K562 (cell line): ENCODE data around the gene TJAP1. TPM values are rescaled to one million over a fixed set of nuclear protein-coding genes. Genes with fewer than 3 reads are reported as not detected.

ENCODE experiments used
- ARHGAP35 ChIP-seq: fragments of 450-650 bp; IDR thresholded peaks from 2 replicates; pipeline ENCODE4 v1.6.1; 2018; ENCODE audit not compliant: partially characterized antibody
- CSDE1 ChIP-seq, 2 experiments: fragments of 450-650 bp; IDR thresholded peaks; 2 replicates each; pipeline ENCODE4 v1.6.1; 2016; ENCODE audit warnings: mild to moderate bottlenecking in 1 of 2
- ESRRA ChIP-seq: fragments of 450-650 bp; IDR thresholded peaks from 2 replicates; pipeline ENCODE4 v1.6.1; 2014; ENCODE audit warnings: low read depth, mild to moderate bottlenecking, moderate library complexity, borderline replicate concordance
- HNRNPUL1 ChIP-seq: fragments of 200-400 bp; formaldehyde crosslinking; IDR thresholded peaks from 2 replicates; pipeline ENCODE4 v1.6.1; 2017; ENCODE audit warnings: low read length
- NCOA6 ChIP-seq: fragments of 450-650 bp; IDR thresholded peaks from 2 replicates; pipeline ENCODE4 v1.6.1; 2017; ENCODE audit warnings: mild to moderate bottlenecking
- NR3C1 ChIP-seq: sonication (generic); formaldehyde crosslinking; IDR thresholded peaks from 2 replicates; pipeline ENCODE4 v1.8.1; 2022; ENCODE audit warnings: missing genetic modification reagents
- POU5F1 ChIP-seq: fragments of 150-350 bp; IDR thresholded peaks from 2 replicates; pipeline ENCODE4 v1.6.1; 2014; ENCODE audit warnings: borderline replicate concordance, low read length, low read depth, mild to moderate bottlenecking; ENCODE audit not compliant: partially characterized antibody
- SMAD1 ChIP-seq: fragments of 150-350 bp; IDR thresholded peaks from 2 replicates; pipeline ENCODE4 v1.6.1; 2014; ENCODE audit warnings: low read length, low read depth; ENCODE audit not compliant: partially characterized antibody
- TCFL5 ChIP-seq: fragments of 250-450 bp; sonication (Bioruptor Pico); conservative IDR thresholded peaks from 2 replicates; pipeline ENCODE4 v1.6.1; 2021; ENCODE audit warnings: mild to moderate bottlenecking, moderate library complexity, matching md5 sums
- ZBTB2 ChIP-seq: fragments of 450-650 bp; IDR thresholded peaks from 2 replicates; pipeline ENCODE4 v1.6.1; 2016; ENCODE audit warnings: antibody characterized with exemption
- ZBTB7A ChIP-seq: IDR thresholded peaks from 2 replicates; pipeline ENCODE4 v1.6.1; 2011; ENCODE audit warnings: low read depth, mild to moderate bottlenecking, low read length, moderate library complexity, borderline replicate concordance; ENCODE audit not compliant: control insufficient read depth
- ZNF282 ChIP-seq: sonication (generic); formaldehyde crosslinking; IDR thresholded peaks from 2 replicates; pipeline ENCODE4 v1.8.1; 2023; ENCODE audit warnings: missing genetic modification reagents
- ZNF324 ChIP-seq: fragments of 250-450 bp; sonication (Bioruptor Pico); IDR thresholded peaks from 2 replicates; pipeline ENCODE4 v1.4.0; 2020; ENCODE audit warnings: mild to moderate bottlenecking
- polyA plus RNA-seq, 8 experiments: library from polyadenylated mRNA; depleted of rRNA in 4 of 8; stranded (reverse) in 5 of 8; unstranded in 3 of 8; fragments of >200 nt; fragmentation: Nextera tagmentation in 2 of 8; fragmentation: Illumina TruSeq in 1 of 8; extraction: Ambion mirVana in 2 of 8; extraction: Trizol in 1 of 8; gene quantifications; 2 replicates each; pipeline versions ENCODE4 v1.2.1 to v1.2.3, GENCODE V29; 2011 to 2014; ENCODE audit warnings: inconsistent platforms in 1 of 8, missing spikeins in 1 of 8
- total RNA-seq, 7 experiments: library from RNA; depleted of rRNA in 6 of 7; stranded (reverse); fragments of >200 nt in 6 of 7; fragmentation: Illumina TruSeq in 2 of 7; extraction: Trizol in 2 of 7; gene quantifications; 2 replicates each; pipeline versions ENCODE4 v1.2.1 to v1.2.3, GENCODE V29; 2011 to 2021; ENCODE audit warnings: low replicate concordance in 1 of 7
- TF ChIP-seq, protein P1 (sequence below), 2 experiments: fragments of 450-650 bp; IDR thresholded peaks; 2 replicates each; pipeline ENCODE4 v1.6.1; 2018; ENCODE audit warnings: mild to moderate bottlenecking in 2 of 2, low read depth in 1 of 2; ENCODE audit not compliant: partially characterized antibody in 2 of 2
- TF ChIP-seq, protein P2 (sequence below): fragments of 450-650 bp; conservative IDR thresholded peaks from 2 replicates; pipeline ENCODE4 v1.6.1; 2016; ENCODE audit warnings: missing genetic modification characterization, low read depth, mild to moderate bottlenecking, control low read depth, missing compliant biosample characterization
- TF ChIP-seq, protein P3 (sequence below): sonication (generic); formaldehyde crosslinking; IDR thresholded peaks from 2 replicates; pipeline ENCODE4 v1.4.0; 2020; ENCODE audit warnings: mild to moderate bottlenecking, missing genetic modification reagents
- TF ChIP-seq, protein P4 (sequence below), 2 experiments: fragments of 250-450 bp in 1 of 2; fragments of 450-650 bp in 1 of 2; sonication (Bioruptor Pico) in 1 of 2; IDR thresholded peaks; 2 replicates each; pipeline versions ENCODE4 v1.6.1 to v1.8.0; 2016 to 2021; ENCODE audit warnings: mild to moderate bottlenecking in 2 of 2, moderate library complexity in 2 of 2, missing compliant biosample characterization in 1 of 2, missing genetic modification characterization in 1 of 2

TJAP1 gene
- total and polyA plus RNA-seq, 9 of the 15 experiments (the other 6 are each of a cell fraction or from before 2014, with no cell fraction given) = 0.06 to 35.8 (median 16.2) TPM

DNA sequence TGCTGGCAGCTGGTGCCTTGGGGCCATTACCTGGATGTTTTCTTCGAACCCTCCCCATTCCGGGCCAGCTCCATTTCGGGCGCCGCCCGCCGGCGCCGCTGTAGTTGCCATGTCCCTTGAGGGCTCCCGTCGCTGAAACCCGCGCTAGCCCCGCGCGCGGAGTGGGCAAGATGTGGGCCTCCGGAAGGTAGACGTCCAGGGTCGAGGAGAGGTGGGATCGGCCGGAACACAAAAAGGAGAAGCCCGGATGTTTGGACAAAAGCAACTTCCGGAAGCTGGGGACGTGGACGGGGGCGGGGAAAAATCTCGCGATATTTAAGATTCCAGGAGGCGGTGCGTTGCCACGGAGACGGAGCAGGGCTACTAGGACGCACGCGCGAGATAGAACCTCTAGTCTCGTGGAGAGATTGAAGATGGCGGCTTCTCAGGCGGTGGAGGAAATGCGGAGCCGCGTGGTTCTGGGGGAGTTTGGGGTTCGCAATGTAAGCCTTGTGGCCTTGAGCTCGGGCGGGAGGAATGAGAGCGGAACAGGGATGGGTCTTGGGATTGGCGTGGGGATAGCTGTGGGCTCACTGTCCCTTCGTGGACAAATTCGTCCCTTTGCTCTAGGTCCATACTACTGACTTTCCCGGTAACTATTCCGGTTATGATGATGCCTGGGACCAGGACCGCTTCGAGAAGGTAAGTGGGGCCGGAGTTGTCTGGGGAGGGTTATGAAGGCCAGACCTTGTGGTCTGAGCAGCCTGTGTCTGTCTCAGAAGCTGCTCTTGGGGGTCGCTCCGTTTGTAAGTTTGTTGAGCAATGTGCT, 39.5 kb downstream of the TJAP1 start, which contains the start of the genes POLR1C and YIPF3 (continued):
- peak; percentile 94 for TF ChIP-seq ARHGAP35
- TF ChIP-seq NCOA6 = no peak
- peak in 1 of 2 experiments; percentile 90; a peak in 2 of 4 replicates for TF ChIP-seq CSDE1 (IDR thresholded peaks at IDR 0.05)
- TF ChIP-seq SMAD1 = peak; percentile 64
- TF ChIP-seq ZNF282 = no peak
- TF ChIP-seq ZBTB7A = peak; percentile 77; the same call in 1 of the 2 replicates
- TF ChIP-seq, protein P1, sequence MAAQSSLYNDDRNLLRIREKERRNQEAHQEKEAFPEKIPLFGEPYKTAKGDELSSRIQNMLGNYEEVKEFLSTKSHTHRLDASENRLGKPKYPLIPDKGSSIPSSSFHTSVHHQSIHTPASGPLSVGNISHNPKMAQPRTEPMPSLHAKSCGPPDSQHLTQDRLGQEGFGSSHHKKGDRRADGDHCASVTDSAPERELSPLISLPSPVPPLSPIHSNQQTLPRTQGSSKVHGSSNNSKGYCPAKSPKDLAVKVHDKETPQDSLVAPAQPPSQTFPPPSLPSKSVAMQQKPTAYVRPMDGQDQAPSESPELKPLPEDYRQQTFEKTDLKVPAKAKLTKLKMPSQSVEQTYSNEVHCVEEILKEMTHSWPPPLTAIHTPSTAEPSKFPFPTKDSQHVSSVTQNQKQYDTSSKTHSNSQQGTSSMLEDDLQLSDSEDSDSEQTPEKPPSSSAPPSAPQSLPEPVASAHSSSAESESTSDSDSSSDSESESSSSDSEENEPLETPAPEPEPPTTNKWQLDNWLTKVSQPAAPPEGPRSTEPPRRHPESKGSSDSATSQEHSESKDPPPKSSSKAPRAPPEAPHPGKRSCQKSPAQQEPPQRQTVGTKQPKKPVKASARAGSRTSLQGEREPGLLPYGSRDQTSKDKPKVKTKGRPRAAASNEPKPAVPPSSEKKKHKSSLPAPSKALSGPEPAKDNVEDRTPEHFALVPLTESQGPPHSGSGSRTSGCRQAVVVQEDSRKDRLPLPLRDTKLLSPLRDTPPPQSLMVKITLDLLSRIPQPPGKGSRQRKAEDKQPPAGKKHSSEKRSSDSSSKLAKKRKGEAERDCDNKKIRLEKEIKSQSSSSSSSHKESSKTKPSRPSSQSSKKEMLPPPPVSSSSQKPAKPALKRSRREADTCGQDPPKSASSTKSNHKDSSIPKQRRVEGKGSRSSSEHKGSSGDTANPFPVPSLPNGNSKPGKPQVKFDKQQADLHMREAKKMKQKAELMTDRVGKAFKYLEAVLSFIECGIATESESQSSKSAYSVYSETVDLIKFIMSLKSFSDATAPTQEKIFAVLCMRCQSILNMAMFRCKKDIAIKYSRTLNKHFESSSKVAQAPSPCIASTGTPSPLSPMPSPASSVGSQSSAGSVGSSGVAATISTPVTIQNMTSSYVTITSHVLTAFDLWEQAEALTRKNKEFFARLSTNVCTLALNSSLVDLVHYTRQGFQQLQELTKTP (IDR thresholded peaks at IDR 0.05; ENCODE audit: low read depth in 1 of 2, partially characterized antibody in 2 of 2) = no peak
- no peak for TF ChIP-seq TCFL5 (CRISPR knock-in tag)
- no peak for TF ChIP-seq ZBTB2
- peak; percentile 63 for TF ChIP-seq ESRRA
- TF ChIP-seq HNRNPUL1 = no peak
- TF ChIP-seq, protein P2, sequence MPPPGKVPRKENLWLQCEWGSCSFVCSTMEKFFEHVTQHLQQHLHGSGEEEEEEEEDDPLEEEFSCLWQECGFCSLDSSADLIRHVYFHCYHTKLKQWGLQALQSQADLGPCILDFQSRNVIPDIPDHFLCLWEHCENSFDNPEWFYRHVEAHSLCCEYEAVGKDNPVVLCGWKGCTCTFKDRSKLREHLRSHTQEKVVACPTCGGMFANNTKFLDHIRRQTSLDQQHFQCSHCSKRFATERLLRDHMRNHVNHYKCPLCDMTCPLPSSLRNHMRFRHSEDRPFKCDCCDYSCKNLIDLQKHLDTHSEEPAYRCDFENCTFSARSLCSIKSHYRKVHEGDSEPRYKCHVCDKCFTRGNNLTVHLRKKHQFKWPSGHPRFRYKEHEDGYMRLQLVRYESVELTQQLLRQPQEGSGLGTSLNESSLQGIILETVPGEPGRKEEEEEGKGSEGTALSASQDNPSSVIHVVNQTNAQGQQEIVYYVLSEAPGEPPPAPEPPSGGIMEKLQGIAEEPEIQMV (tag) = no peak
- TF ChIP-seq NR3C1 (CRISPR knock-in tag) = no peak
- peak; percentile 56 for TF ChIP-seq POU5F1
- no peak for TF ChIP-seq ZNF324 (CRISPR knock-in tag)
- TF ChIP-seq, protein P3, sequence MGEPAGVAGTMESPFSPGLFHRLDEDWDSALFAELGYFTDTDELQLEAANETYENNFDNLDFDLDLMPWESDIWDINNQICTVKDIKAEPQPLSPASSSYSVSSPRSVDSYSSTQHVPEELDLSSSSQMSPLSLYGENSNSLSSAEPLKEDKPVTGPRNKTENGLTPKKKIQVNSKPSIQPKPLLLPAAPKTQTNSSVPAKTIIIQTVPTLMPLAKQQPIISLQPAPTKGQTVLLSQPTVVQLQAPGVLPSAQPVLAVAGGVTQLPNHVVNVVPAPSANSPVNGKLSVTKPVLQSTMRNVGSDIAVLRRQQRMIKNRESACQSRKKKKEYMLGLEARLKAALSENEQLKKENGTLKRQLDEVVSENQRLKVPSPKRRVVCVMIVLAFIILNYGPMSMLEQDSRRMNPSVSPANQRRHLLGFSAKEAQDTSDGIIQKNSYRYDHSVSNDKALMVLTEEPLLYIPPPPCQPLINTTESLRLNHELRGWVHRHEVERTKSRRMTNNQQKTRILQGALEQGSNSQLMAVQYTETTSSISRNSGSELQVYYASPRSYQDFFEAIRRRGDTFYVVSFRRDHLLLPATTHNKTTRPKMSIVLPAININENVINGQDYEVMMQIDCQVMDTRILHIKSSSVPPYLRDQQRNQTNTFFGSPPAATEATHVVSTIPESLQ = no peak
- TF ChIP-seq, protein P4, sequence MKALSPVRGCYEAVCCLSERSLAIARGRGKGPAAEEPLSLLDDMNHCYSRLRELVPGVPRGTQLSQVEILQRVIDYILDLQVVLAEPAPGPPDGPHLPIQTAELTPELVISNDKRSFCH (CRISPR knock-in tag; IDR thresholded peaks at IDR 0.05) = no peak
- TF ChIP-seq, protein P4 (tag; IDR thresholded peaks at IDR 0.05) = peak; percentile 12; the same call in 1 of the 2 replicates
